HepG2 (cell line): ENCODE results near the gene GABBR2. TPM values are rescaled to one million over a fixed set of nuclear protein-coding genes. Genes with fewer than 3 reads are reported as not detected.

ENCODE experiments used
- ATAC-seq: fragments of 200-7000 bp; cut with Tn5 transposase; 3 replicates; pipeline ENCODE4 v1.9.1; 2020; ENCODE audit warnings: mild to moderate bottlenecking, moderate library complexity
- BruUV-seq: library from RNA; stranded (reverse); fragments of 400-500 nt; replicated peaks from 2 replicates; lab custom pipeline; 2021; lab: Mats Ljungman, UMichigan
- CTCF ChIA-PET: fragments of 300-600 bp; formaldehyde crosslinking; extraction: SDS; loops from one replicate; lab custom pipeline; 2021; ENCODE audit warnings: low total read pairs, inconsistent platforms, low intra/inter-chr PET ratio; lab: Yijun Ruan, JAX
- POLR2A ChIA-PET: fragments of 350-600 bp; sonication (Branson Sonifier 250); formaldehyde crosslinking; loops from one replicate; lab custom pipeline; 2020; ENCODE audit warnings: antibody characterized with exemption, inconsistent platforms; lab: Yijun Ruan, JAX
- DNase-seq: peaks from one replicate; pipeline ENCODE4 v3.0.0-alpha.2; 2015; ENCODE audit warnings: low spot score
- FAIRE-seq: peaks from 3 replicates; lab custom pipeline; 2011; peaks lifted over from hg19 to GRCh38; lab: Jason Lieb, UNC
- H2AFZ ChIP-seq: one replicate; pipeline ENCODE4 v1.6.1; 2011; ENCODE audit warnings: low read length, inconsistent platforms
- H3K27ac ChIP-seq: fragments of 300-600 bp; 3 replicates; pipeline ENCODE4 v1.8.0; 2011; ENCODE audit warnings: mixed run types, mild to moderate bottlenecking, mixed read lengths, low read length, inconsistent platforms; ENCODE audit not compliant: insufficient read depth; ENCODE audit errors: extremely low read length
- H3K27me3 ChIP-seq, 2 experiments: fragments of 200-600 bp in 1 of 2; 2 replicates in 1 of 2; 3 replicates in 1 of 2; pipeline versions ENCODE4 v1.6.0 to v1.8.0; 2011; ENCODE audit warnings: low read length in 2 of 2, mild to moderate bottlenecking in 2 of 2, moderate library complexity in 2 of 2, inconsistent platforms in 1 of 2; ENCODE audit not compliant: insufficient read depth in 2 of 2, control insufficient read depth in 1 of 2
- H3K36me3 ChIP-seq, 2 experiments: fragments of 200-600 bp in 1 of 2; replicated peaks in 1 of 2; 2 replicates in 1 of 2; 3 replicates in 1 of 2; pipeline versions ENCODE4 v1.5.1 to v1.8.0; 2011; ENCODE audit warnings: low read length in 2 of 2, inconsistent platforms in 1 of 2; ENCODE audit not compliant: insufficient read depth in 2 of 2, control insufficient read depth in 1 of 2
- H3K4me1 ChIP-seq: 2 replicates; pipeline ENCODE4 v1.5.1; 2012; ENCODE audit warnings: low read length, inconsistent platforms; ENCODE audit not compliant: insufficient read depth
- H3K4me2 ChIP-seq: 2 replicates; pipeline ENCODE4 v1.6.0; 2011; ENCODE audit warnings: low read depth, low read length, inconsistent platforms
- H3K4me3 ChIP-seq, 3 experiments: fragments of 200-600 bp in 1 of 3; sonication (generic), shearing (Covaris generic) in 1 of 3; replicated peaks in 1 of 3; 2 replicates each; pipeline ENCODE4 v1.5.1; 2011 to 2016; ENCODE audit warnings: low read length in 3 of 3, inconsistent platforms in 2 of 3, low read depth in 2 of 3, mild to moderate bottlenecking in 2 of 3, control low read depth in 1 of 3, mixed read lengths in 1 of 3; ENCODE audit not compliant: insufficient read depth in 1 of 3
- H3K79me2 ChIP-seq: one replicate; pipeline ENCODE4 v1.6.1; 2011; ENCODE audit warnings: low read length, inconsistent platforms; ENCODE audit not compliant: insufficient read depth
- H3K9ac ChIP-seq: 2 replicates; pipeline ENCODE4 v1.6.0; 2011; ENCODE audit warnings: mild to moderate bottlenecking, low read depth, low read length, inconsistent platforms; ENCODE audit not compliant: insufficient read depth
- H3K9me3 ChIP-seq: 2 replicates; pipeline ENCODE4 v1.5.1; 2012; ENCODE audit warnings: mild to moderate bottlenecking, low read length
- H4K20me1 ChIP-seq: 2 replicates; pipeline ENCODE4 v1.6.0; 2011; ENCODE audit warnings: inconsistent platforms, mild to moderate bottlenecking, low read length, moderate library complexity; ENCODE audit not compliant: insufficient read depth
- FOXP4 ChIP-seq: sonication (generic); formaldehyde crosslinking; IDR thresholded peaks from 2 replicates; pipeline ENCODE4 v1.4.0; 2020; ENCODE audit warnings: missing genetic modification reagents
- REPIN1 ChIP-seq: sonication (generic); formaldehyde crosslinking; IDR thresholded peaks from 2 replicates; pipeline ENCODE4 v1.8.0; 2022; ENCODE audit warnings: missing genetic modification reagents, low read depth, mild to moderate bottlenecking, borderline replicate concordance
- ZC3H4 ChIP-seq: sonication (generic); formaldehyde crosslinking; IDR thresholded peaks from 2 replicates; pipeline ENCODE4 v1.4.0; 2020; ENCODE audit warnings: missing genetic modification reagents, borderline replicate concordance
- ZMAT3 ChIP-seq: sonication (generic); formaldehyde crosslinking; conservative IDR thresholded peaks from 2 replicates; pipeline ENCODE4 v1.7.0; 2021; ENCODE audit warnings: missing genetic modification reagents
- ZNF230 ChIP-seq: sonication (generic); formaldehyde crosslinking; IDR thresholded peaks from 2 replicates; pipeline ENCODE4 v1.4.0; 2020; ENCODE audit warnings: mild to moderate bottlenecking, missing genetic modification reagents
- WGBS: methylation state at CpG from one replicate; pipeline ENCODE4 v1.1.6; 2017; ENCODE audit warnings: low lambda C conversion rate; 5-methylcytosine and 5-hydroxymethylcytosine counted together
- in situ Hi-C: cut with HindIII; loops from 2 replicates; pipeline ENCODE4 v1.10.0; 2017; ENCODE audit warnings: low pct_unique_long_range_greater_than_20kb; ENCODE audit not compliant: extremely low pct_ligation_motif_present
- intact Hi-C: fragments of 100-400 bp; cut with micrococcal nuclease; formaldehyde crosslinking; loops from one replicate; pipeline ENCODE4 v1.10.0; 2022; ENCODE audit not compliant: unreplicated experiment
- polyA plus RNA-seq, 8 experiments: library from polyadenylated mRNA; depleted of rRNA in 3 of 8; stranded (reverse) in 7 of 8; unstranded in 1 of 8; fragments of >200 nt; fragmentation: Illumina TruSeq in 4 of 8; extraction: Trizol in 4 of 8; gene quantifications; 2 replicates each; pipeline versions ENCODE4 v1.2.1 to v1.2.3, GENCODE V29; 2011 to 2016; ENCODE audit warnings: low read depth in 4 of 8, missing spikeins in 1 of 8, mixed read lengths in 1 of 8; ENCODE audit not compliant: insufficient read depth in 1 of 8
- total RNA-seq, 5 experiments: library from RNA; depleted of rRNA; stranded (reverse); fragments of >200 nt; fragmentation: Illumina TruSeq; extraction: Trizol; gene quantifications; 2 replicates each; pipeline ENCODE4 v1.2.3, GENCODE V29; 2016; ENCODE audit warnings: low read depth in 1 of 5
- TF ChIP-seq, protein P1 (sequence below): IDR thresholded peaks from 2 replicates; pipeline ENCODE4 v1.6.1; 2016; ENCODE audit warnings: mild to moderate bottlenecking
- TF ChIP-seq, protein P2 (sequence below), 2 experiments: sonication (generic) in 1 of 2; formaldehyde crosslinking in 1 of 2; IDR thresholded peaks; 2 replicates each; pipeline versions ENCODE4 v1.5.1 to v1.6.1; 2011 to 2020; ENCODE audit warnings: borderline replicate concordance in 1 of 2, low read depth in 1 of 2, low read length in 1 of 2, mild to moderate bottlenecking in 1 of 2, missing genetic modification reagents in 1 of 2, moderate library complexity in 1 of 2

The GABBR2 gene
- total and polyA plus RNA-seq, 2 of the 13 experiments (the other 11 are each of a cell fraction or from before 2014, with no cell fraction given), result 0.02 TPM; not detected in 1

DNA sequence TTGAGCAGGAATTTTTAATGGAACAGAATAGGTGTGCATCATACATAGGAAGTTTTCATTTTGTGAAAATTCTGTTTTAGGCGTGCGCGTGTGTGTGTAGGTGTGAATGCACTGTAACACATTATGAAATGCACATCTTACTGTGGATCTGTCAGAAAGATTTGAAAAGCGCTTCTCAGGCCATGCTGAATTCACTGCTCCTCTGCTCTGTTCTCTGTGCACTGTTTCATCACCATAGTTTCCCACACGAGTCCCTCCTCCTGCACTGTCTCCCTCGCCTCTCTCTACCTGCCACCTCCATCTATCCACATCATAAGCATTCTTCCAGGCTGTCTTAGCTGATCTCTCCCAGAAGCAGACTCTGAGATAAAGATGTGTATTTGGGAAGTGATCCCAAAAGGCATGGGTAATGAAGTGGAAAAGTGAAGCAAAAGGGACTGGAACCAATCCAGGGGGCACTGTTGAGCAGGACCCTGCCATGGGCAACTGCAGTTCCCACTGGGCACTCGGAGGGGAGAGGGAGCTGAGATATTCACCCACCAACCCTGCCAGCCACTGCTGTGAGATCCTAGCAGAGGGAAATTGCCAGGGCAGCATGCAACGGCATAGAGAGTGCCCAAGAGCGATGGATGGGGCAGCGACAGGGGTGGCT lies 65.9 kb downstream of the GABBR2 start:
- DNase-seq (no peak), ATAC-seq (no peak), FAIRE-seq (no peak)
- in situ Hi-C loops (no loop called here), intact Hi-C loops (no loop called here)
- Histone ChIP-seq H3K79me2 (no peaks in the 10 kb centered on the region), H3K4me3 (no peak overlapping the region), H3K4me1 (no peaks in the 10 kb centered on the region), H3K27me3 (peaks cover 0 to 2% of the 10 kb centered on the region in 2 experiments; a peak in 1 of 5 replicates), H4K20me1 (no peaks in the 10 kb centered on the region), H3K9me3 (no peaks in the 10 kb centered on the region), H3K9ac (no peak overlapping the region), H3K36me3 (no peaks in the 10 kb centered on the region), H3K4me2 (no peak overlapping the region), H3K27ac (no peak overlapping the region), H2AFZ (no peak overlapping the region)
- ChIA-PET CTCF (no interaction called here), POLR2A (no interaction called here)
- BruUV-seq, result no TSS peak
- WGBS, result 44% methylated on average over 9 of the region's 10 CpGs
- TF ChIP-seq, protein P1, sequence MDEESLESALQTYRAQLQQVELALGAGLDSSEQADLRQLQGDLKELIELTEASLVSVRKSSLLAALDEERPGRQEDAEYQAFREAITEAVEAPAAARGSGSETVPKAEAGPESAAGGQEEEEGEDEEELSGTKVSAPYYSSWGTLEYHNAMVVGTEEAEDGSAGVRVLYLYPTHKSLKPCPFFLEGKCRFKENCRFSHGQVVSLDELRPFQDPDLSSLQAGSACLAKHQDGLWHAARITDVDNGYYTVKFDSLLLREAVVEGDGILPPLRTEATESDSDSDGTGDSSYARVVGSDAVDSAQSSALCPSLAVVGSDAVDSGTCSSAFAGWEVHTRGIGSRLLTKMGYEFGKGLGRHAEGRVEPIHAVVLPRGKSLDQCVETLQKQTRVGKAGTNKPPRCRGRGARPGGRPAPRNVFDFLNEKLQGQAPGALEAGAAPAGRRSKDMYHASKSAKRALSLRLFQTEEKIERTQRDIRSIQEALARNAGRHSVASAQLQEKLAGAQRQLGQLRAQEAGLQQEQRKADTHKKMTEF (CRISPR knock-in tag), result no peak
- TF ChIP-seq, protein P2, sequence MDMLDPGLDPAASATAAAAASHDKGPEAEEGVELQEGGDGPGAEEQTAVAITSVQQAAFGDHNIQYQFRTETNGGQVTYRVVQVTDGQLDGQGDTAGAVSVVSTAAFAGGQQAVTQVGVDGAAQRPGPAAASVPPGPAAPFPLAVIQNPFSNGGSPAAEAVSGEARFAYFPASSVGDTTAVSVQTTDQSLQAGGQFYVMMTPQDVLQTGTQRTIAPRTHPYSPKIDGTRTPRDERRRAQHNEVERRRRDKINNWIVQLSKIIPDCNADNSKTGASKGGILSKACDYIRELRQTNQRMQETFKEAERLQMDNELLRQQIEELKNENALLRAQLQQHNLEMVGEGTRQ (IDR thresholded peaks at IDR 0.05; ENCODE audit: low read depth, low read length), result no peak
- TF ChIP-seq, protein P2 (CRISPR knock-in tag; IDR thresholded peaks at IDR 0.05; ENCODE audit: borderline replicate concordance), result no peak
- TF ChIP-seq REPIN1 (CRISPR knock-in tag) (no peak), FOXP4 (CRISPR knock-in tag) (no peak), ZMAT3 (no peak), ZC3H4 (no peak), ZNF230 (CRISPR knock-in tag) (no peak)
- TF ChIP-seq, all 625 proteins: peak for 0
